Psoas muscle (tissue), 8 donors: ENCODE measurements around the gene SYCN. TPM values are rescaled to one million over a fixed set of nuclear protein-coding genes. Genes with fewer than 3 reads are reported as not detected.
A peak's percentile ranks its signal among the peaks of the same experiment; 100 is the strongest.

ENCODE experiments used
- ATAC-seq, 4 donors: fragments of 200-7000 bp; cut with Tn5 transposase; one replicate each; pipeline ENCODE4 v1.9.1; 2020; ENCODE audit warnings: moderate library complexity in 3 of 4, mild to moderate bottlenecking in 2 of 4
- DNase-seq, 2 donors: peaks; one replicate each; pipeline ENCODE4 v3.0.0-alpha.2; 2020
- H3K27ac ChIP-seq: fragments of 200-600 bp; one replicate; pipeline ENCODE4 v1.8.0; 2022
- H3K27me3 ChIP-seq, 3 donors: fragments of 200-600 bp in 1 of 3; one replicate each; pipeline versions ENCODE4 v1.6.1 to v1.8.0; 2013 to 2022; ENCODE audit warnings: low read length in 2 of 3, mild to moderate bottlenecking in 2 of 3, moderate library complexity in 1 of 3; ENCODE audit not compliant: insufficient read depth in 3 of 3
- H3K36me3 ChIP-seq, 2 donors: fragments of 200-600 bp in 1 of 2; one replicate each; pipeline versions ENCODE4 v1.6.1 to v1.8.0; 2013 to 2022; ENCODE audit warnings: low read depth in 1 of 2, mild to moderate bottlenecking in 1 of 2, moderate library complexity in 1 of 2; ENCODE audit not compliant: insufficient read depth in 1 of 2
- H3K4me1 ChIP-seq: fragments of 200-600 bp; one replicate; pipeline ENCODE4 v1.8.0; 2022
- H3K4me3 ChIP-seq: fragments of 200-600 bp; one replicate; pipeline ENCODE4 v1.8.0; 2022; ENCODE audit warnings: mild to moderate bottlenecking
- H3K9me3 ChIP-seq: fragments of 200-600 bp; one replicate; pipeline ENCODE4 v1.8.0; 2022
- WGBS, 3 donors: extraction: QIAGEN DNeasy Blood & Tissue Kit; methylation state at CpG; one replicate each; pipeline versions ENCODE4 v1.1.6 to v1.1.7; 2013; 5-methylcytosine and 5-hydroxymethylcytosine counted together
- intact Hi-C, 2 donors: fragments of 100-400 bp; cut with DNase I; formaldehyde crosslinking; loops; one replicate each; pipeline versions ENCODE4 v1.11.0 to v1.14.2; 2022
- polyA plus RNA-seq, 3 donors: library from polyadenylated mRNA; stranded (reverse); fragments of 200-250 nt; gene quantifications; one replicate each; pipeline ENCODE4 v1.2.3, GENCODE V29; 2013
- total RNA-seq, 4 donors: library from RNA; stranded (reverse); fragmentation: NEBNext Ultra II Directional in 2 of 4; extraction: Animal tissue kit (Norgen Biotek cat#: 25700) in 2 of 4; gene quantifications; one replicate each; pipeline versions ENCODE4 v1.2.1 to v1.2.4, GENCODE V29; 2021 to 2023
- TF ChIP-seq, protein P1 (sequence below): fragments of 200-600 bp; IDR thresholded peaks from one replicate; pipeline ENCODE4 v1.8.0; 2022; ENCODE audit warnings: antibody characterized with exemption
- donor health status: healthy with polysubstance abuse.
- donor health status: DM: no; HTN: no; CAD: no; lungs with moderate emphysema.
- donor health status: Bipolar disorder and iron deficiency.
- donor health status: healthy.
- donor health status: DM: yes; HTN: yes; CAD: no.
- donor health status: DM: no; HTN: no; CAD: no.
- donor health status: DM: no; HTN: no; CAD: no.
- donor health status: DM: yes; HTN: yes; CAD: no.

SYCN gene
- total and polyA plus RNA-seq, 7 donors = 1.3 TPM; not detected in 6

DNA sequence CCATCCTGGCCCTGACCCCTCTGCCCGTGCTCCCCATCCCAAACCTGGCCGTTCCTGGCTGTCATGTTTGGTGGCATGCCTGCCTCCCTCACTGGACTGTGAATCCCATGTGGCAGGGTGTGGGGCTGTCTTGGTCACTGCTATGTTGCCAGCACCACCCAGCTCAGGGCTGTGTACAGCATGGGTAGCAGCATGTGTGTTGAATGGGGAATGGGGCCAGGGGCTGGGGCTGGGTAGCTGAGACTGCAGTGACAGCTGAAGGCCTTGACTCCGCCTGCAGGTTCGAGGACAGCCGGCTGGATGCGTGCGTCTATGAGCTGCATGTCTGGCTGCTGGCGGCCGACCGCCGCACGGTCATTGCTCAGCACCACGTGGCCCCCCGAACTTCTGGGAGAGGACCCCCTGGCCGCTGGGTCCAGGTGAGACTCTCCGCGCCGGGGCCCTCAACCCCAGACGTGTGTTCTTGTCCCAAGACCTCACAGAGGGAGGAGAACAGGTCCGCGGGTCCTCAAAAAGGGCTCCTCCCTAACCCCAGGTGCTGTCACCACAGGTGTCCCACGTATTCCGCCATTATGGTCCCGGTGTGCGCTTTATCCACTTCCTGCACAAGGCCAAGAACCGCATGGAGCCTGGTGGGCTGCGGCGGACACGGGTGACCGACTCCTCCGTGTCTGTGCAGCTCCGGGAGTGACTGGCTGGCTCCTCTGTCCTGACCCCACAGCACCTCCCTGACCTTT lies 3.8 kb downstream of the SYCN start:
- 73 to 76% (median 75%) methylated on average over 25 to 32 of the region's 32 CpGs for WGBS, 3 donors
- DNase-seq (no peak), ATAC-seq (no peak)
- no peaks in the 10 kb centered on the region for H3K4me1 ChIP-seq
- no peaks in the 10 kb centered on the region for H3K36me3 ChIP-seq
- no peaks in the 10 kb centered on the region for H3K9me3 ChIP-seq
- H3K27me3 ChIP-seq = peaks cover 0 to 94% (median 43%) of the 10 kb centered on the region in 3 donors
- no peak overlapping the region for H3K27ac ChIP-seq
- TF ChIP-seq, protein P1, sequence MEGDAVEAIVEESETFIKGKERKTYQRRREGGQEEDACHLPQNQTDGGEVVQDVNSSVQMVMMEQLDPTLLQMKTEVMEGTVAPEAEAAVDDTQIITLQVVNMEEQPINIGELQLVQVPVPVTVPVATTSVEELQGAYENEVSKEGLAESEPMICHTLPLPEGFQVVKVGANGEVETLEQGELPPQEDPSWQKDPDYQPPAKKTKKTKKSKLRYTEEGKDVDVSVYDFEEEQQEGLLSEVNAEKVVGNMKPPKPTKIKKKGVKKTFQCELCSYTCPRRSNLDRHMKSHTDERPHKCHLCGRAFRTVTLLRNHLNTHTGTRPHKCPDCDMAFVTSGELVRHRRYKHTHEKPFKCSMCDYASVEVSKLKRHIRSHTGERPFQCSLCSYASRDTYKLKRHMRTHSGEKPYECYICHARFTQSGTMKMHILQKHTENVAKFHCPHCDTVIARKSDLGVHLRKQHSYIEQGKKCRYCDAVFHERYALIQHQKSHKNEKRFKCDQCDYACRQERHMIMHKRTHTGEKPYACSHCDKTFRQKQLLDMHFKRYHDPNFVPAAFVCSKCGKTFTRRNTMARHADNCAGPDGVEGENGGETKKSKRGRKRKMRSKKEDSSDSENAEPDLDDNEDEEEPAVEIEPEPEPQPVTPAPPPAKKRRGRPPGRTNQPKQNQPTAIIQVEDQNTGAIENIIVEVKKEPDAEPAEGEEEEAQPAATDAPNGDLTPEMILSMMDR = no peak
- intact Hi-C loops = no loop called here
- no peak overlapping the region for H3K4me3 ChIP-seq

DNA sequence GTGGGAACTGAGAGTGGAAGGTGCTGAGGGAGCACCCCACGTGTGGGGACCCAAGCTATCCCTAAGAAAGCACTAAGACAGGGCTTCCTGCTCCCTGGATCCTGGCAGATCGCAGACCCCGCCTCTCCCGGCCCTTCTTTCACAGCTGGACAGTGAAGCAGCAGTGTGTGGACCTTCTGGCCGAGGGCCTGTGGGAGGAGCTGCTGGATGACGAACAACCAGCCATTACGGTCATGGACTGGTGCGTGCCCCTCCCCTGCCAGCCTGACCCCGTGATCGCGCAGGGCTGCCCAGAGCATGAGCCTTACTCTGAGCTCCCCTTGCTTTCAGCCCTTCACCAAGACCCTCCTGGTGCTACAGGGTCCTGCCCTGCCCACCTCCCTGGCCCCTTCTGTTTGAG lies 5.0 kb downstream of the SYCN start:
- Histone ChIP-seq H3K9me3 (no peaks in the 10 kb centered on the region), H3K4me1 (no peaks in the 10 kb centered on the region), H3K27ac (no peak overlapping the region), H3K4me3 (no peak overlapping the region), H3K36me3 (no peaks in the 10 kb centered on the region), H3K27me3 (peaks cover 0 to 87% (median 42%) of the 10 kb centered on the region in 3 donors)
- DNase-seq (no peak), ATAC-seq (peak in 2 of 4 donors; percentile 33 to 36)
- 7 to 9% (median 9%) methylated on average over 11 of the region's 11 CpGs for WGBS, 3 donors
- intact Hi-C loops = no loop called here
- TF ChIP-seq, protein P1 = no peak

DNA sequence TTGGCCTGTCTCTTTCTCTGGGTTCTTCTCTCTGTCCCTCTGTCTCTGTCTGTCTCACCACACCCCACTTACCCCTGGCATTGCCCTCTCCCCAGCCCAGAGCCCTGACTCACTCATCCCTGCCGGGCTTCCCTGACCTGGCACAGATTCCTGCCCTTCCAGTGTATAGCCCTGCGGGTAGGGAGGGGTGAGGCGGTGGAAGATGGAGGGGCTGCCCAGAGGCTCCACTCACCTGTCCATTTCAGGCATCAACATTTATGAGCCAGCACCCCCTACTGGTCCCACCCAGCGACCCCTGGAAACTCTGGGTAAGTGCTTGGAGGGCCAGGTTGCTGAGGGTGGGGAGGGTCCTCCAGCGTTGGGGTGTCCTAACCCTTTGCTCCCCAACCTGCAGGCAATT lies 6.3 kb downstream of the SYCN start:
- no peaks in the 10 kb centered on the region for H3K9me3 ChIP-seq
- intact Hi-C loops = no loop called here
- H3K36me3 ChIP-seq = no peaks in the 10 kb centered on the region
- DNase-seq = no peak
- H3K27ac ChIP-seq = no peak overlapping the region
- TF ChIP-seq, protein P1 = no peak
- H3K27me3 ChIP-seq = peaks cover 0 to 75% (median 32%) of the 10 kb centered on the region in 3 donors
- WGBS, 3 donors = 48 to 55% (median 51%) methylated on average over 5 of the region's 5 CpGs
- ATAC-seq = no peak
- H3K4me3 ChIP-seq = no peak overlapping the region
- no peaks in the 10 kb centered on the region for H3K4me1 ChIP-seq

DNA sequence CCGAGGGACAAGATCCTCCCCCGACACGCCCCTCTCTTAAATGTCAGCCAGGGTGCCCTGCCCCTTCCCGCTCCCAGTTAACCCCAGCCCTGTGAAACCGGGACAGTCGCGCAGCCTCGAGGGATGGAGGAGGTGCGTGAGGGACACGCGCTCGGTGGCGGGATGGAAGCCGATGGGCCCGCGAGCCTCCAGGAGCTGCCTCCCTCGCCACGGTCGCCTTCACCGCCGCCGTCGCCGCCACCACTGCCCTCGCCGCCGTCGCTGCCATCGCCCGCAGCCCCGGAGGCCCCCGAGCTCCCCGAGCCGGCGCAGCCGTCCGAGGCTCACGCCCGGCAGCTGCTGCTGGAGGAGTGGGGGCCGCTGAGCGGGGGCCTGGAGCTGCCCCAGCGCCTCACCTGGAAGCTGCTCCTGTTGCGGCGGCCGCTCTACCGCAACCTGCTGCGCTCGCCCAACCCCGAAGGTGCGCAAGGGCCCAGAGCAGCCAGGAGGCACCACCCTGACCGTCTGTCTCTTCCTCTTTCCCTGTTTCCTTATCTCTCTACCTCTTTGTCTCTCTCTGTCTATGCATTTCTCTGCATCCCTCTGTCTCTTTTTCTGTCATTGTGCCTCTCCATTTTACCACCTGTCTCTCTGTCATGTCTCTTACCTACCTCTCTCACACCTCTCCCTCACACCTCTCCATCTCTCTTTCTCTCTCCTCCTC lies 7.1 kb downstream of the SYCN start, which contains the start of gene NCCRP1:
Gene NCCRP1, plus strand, starts transcription at position 105 of the 703 bp plus-strand sequence. Its CDS starts 19 bp downstream, at position 124.
- TF ChIP-seq, protein P1 = no peak
- H3K27me3 ChIP-seq = peaks cover 0 to 67% (median 28%) of the 10 kb centered on the region in 3 donors

More for the DNA sequence above, 7.1 kb downstream of the SYCN start, which contains the start of gene NCCRP1:
- Histone ChIP-seq H3K4me3 (no peak within 1 kb of the TSS), H3K9me3 (no peaks in the 10 kb centered on the region), H3K4me1 (no peaks in the 10 kb centered on the region), H3K27ac (no peak within 1 kb of the TSS), H3K36me3 (no peaks in the 10 kb centered on the region)
- intact Hi-C loops = no loop called here
- no peak for DNase-seq
- WGBS, 3 donors = 2 to 3% (median 2%) methylated on average over 26 to 51 of the region's 51 CpGs
- no peak for ATAC-seq
